Measurements from ENCODE around the gene UBXN4.
A peak's percentile ranks its signal among the peaks of the same experiment; 100 is the strongest.

Gene UBXN4

GRCh38 chr2:135741043-135741394, 636 bp upstream of the UBXN4 start:
- peak in 1 of 2 donors; percentile 3 for DNase-seq (ENCODE audit: low read depth in 2 of 2)
- no peak for TF ChIP-seq CTCF (IDR thresholded peaks at IDR 0.05; ENCODE audit: low read depth, low read length)
- no peak overlapping the region for H3K4me3 ChIP-seq (replicated peaks in 1 of 2; ENCODE audit: low read depth in 2 of 2, low read length in 2 of 2)

GRCh38 chr2:135742325-135742757, 686 bp downstream of the UBXN4 start:
- DNase-seq (ENCODE audit: low read depth in 2 of 2): peak; percentile 61 to 71
- TF ChIP-seq CTCF (IDR thresholded peaks at IDR 0.05; ENCODE audit: low read depth, low read length): no peak
- peak overlapping the region; percentile 81 to 94 for H3K4me3 ChIP-seq (replicated peaks in 1 of 2; ENCODE audit: low read depth in 2 of 2, low read length in 2 of 2)

- no peak for TF ChIP-seq CTCF (IDR thresholded peaks at IDR 0.05; ENCODE audit: low read depth, low read length)
- DNase-seq (ENCODE audit: low read depth in 2 of 2): peak in 1 of 2 donors; percentile 5
- peak overlapping the region in 1 of 2 donors; percentile 81 for H3K4me3 ChIP-seq (replicated peaks in 1 of 2; ENCODE audit: low read depth in 2 of 2, low read length in 2 of 2)
These were observed 2.2 kb downstream of the UBXN4 start for GRCh38 chr2:135743860-135744259.

- DNase-seq (ENCODE audit: low read depth in 2 of 2): peak; percentile 9 to 49
- no peak overlapping the region for H3K4me3 ChIP-seq (replicated peaks in 1 of 2; ENCODE audit: low read depth in 2 of 2, low read length in 2 of 2)
- peak; percentile 23 for TF ChIP-seq CTCF (IDR thresholded peaks at IDR 0.05; ENCODE audit: low read depth, low read length)
These were observed 3.2 kb downstream of the UBXN4 start for GRCh38 chr2:135744760-135745314.

- TF ChIP-seq CTCF (IDR thresholded peaks at IDR 0.05; ENCODE audit: low read depth, low read length): no peak
- DNase-seq (ENCODE audit: low read depth in 2 of 2): peak; percentile 17 to 77
- H3K4me3 ChIP-seq (replicated peaks in 1 of 2; ENCODE audit: low read depth in 2 of 2, low read length in 2 of 2): no peak overlapping the region
These were observed 3.9 kb downstream of the UBXN4 start for GRCh38 chr2:135745545-135745944.

- no peak for TF ChIP-seq CTCF (IDR thresholded peaks at IDR 0.05; ENCODE audit: low read depth, low read length)
- no peak overlapping the region for H3K4me3 ChIP-seq (replicated peaks in 1 of 2; ENCODE audit: low read depth in 2 of 2, low read length in 2 of 2)
- no peak for DNase-seq (ENCODE audit: low read depth in 2 of 2)
These were observed 13.9 kb downstream of the UBXN4 start for GRCh38 chr2:135755573-135755972.

GRCh38 chr2:135756692-135757091, 15.0 kb downstream of the UBXN4 start:
- no peak for DNase-seq (ENCODE audit: low read depth in 2 of 2)
- H3K4me3 ChIP-seq (replicated peaks in 1 of 2; ENCODE audit: low read depth in 2 of 2, low read length in 2 of 2): no peak overlapping the region
- no peak for TF ChIP-seq CTCF (IDR thresholded peaks at IDR 0.05; ENCODE audit: low read depth, low read length)
